GM23338 (cell line): ENCODE measurements around the gene GSTP1. TPM values are rescaled to one million over a fixed set of nuclear protein-coding genes. Genes with fewer than 3 reads are reported as not detected.
A peak's percentile ranks its signal among the peaks of the same experiment; 100 is the strongest.

ENCODE experiments used
- ATAC-seq: fragments of 200-7000 bp; cut with Tn5 transposase; 3 replicates; pipeline ENCODE4 v1.9.1; 2020
- DNase-seq: peaks from one replicate; pipeline ENCODE4 v3.0.0-alpha.2; 2015; ENCODE audit warnings: low spot score
- H2AFZ ChIP-seq: fragments of 200-600 bp; sonication (generic); 2 replicates; pipeline ENCODE4 v1.8.0; 2016; ENCODE audit warnings: antibody characterized with exemption, mild to moderate bottlenecking, moderate library complexity
- H3F3A ChIP-seq: fragments of 200-600 bp; sonication (generic); replicated peaks from 2 replicates; pipeline ENCODE4 v1.8.0; 2017; ENCODE audit warnings: antibody characterized with exemption, mixed run types, low read depth
- H3K27ac ChIP-seq: fragments of 200-600 bp; sonication (generic); 2 replicates; pipeline ENCODE4 v1.6.1; 2016; ENCODE audit warnings: low read depth
- H3K27me3 ChIP-seq: fragments of 200-600 bp; sonication (generic); 2 replicates; pipeline ENCODE4 v1.8.0; 2016; ENCODE audit warnings: mild to moderate bottlenecking, mixed run types, moderate library complexity; ENCODE audit not compliant: insufficient read depth
- H3K36me3 ChIP-seq: fragments of 200-600 bp; sonication (generic); 2 replicates; pipeline ENCODE4 v1.8.0; 2016; ENCODE audit warnings: mild to moderate bottlenecking; ENCODE audit not compliant: insufficient read depth
- H3K4me1 ChIP-seq: fragments of 200-600 bp; sonication (generic); 2 replicates; pipeline ENCODE4 v1.8.0; 2016; ENCODE audit warnings: mild to moderate bottlenecking, moderate library complexity; ENCODE audit not compliant: insufficient read depth
- H3K4me2 ChIP-seq: fragments of 200-600 bp; sonication (generic); 2 replicates; pipeline ENCODE4 v1.7.1; 2017; ENCODE audit warnings: mixed run types
- H3K4me3 ChIP-seq: fragments of 200-600 bp; sonication (generic); 2 replicates; pipeline ENCODE4 v1.6.1; 2016; ENCODE audit warnings: mixed run types
- H3K79me2 ChIP-seq: fragments of 200-600 bp; sonication (generic); replicated peaks from 2 replicates; pipeline ENCODE4 v1.8.0; 2017; ENCODE audit warnings: mild to moderate bottlenecking; ENCODE audit not compliant: insufficient read depth
- H3K9me2 ChIP-seq: fragments of 200-600 bp; sonication (generic); 2 replicates; pipeline ENCODE4 v1.8.0; 2017; ENCODE audit not compliant: insufficient read depth
- H4K20me1 ChIP-seq: fragments of 200-600 bp; sonication (generic); replicated peaks from 2 replicates; pipeline ENCODE4 v1.8.0; 2017; ENCODE audit warnings: mild to moderate bottlenecking; ENCODE audit not compliant: insufficient read depth
- H3K27ac Mint-ChIP-seq: 2 replicates; pipeline ENCODE4 v1.8.0; 2020; ENCODE audit warnings: inconsistent platforms, mild to moderate bottlenecking, moderate library complexity, mixed read lengths
- H3K27me3 Mint-ChIP-seq: 3 replicates; pipeline ENCODE4 v1.8.0; 2022; ENCODE audit warnings: low read depth, mild to moderate bottlenecking, moderate library complexity, mixed read lengths, inconsistent platforms; ENCODE audit not compliant: insufficient read depth, poor library complexity
- H3K36me3 Mint-ChIP-seq: 3 replicates; pipeline ENCODE4 v1.8.0; 2021; ENCODE audit warnings: low read depth, mild to moderate bottlenecking, inconsistent platforms, moderate library complexity, mixed read lengths
- H3K4me1 Mint-ChIP-seq: 3 replicates; pipeline ENCODE4 v1.8.0; 2020; ENCODE audit warnings: mild to moderate bottlenecking, inconsistent platforms, mixed read lengths
- H3K4me3 Mint-ChIP-seq: 3 replicates; pipeline ENCODE4 v1.8.0; 2021; ENCODE audit warnings: moderate library complexity, mild to moderate bottlenecking, inconsistent platforms, mixed read lengths
- H3K9me3 Mint-ChIP-seq: 3 replicates; pipeline ENCODE4 v1.8.0; 2020; ENCODE audit warnings: moderate library complexity, mild to moderate bottlenecking, inconsistent platforms, mixed read lengths
- CREB1 ChIP-seq: fragments of 250-450 bp; sonication (Bioruptor Pico); IDR thresholded peaks from 2 replicates; pipeline ENCODE4 v1.5.0; 2020; ENCODE audit warnings: low read depth, mild to moderate bottlenecking, moderate library complexity
- EZH2 ChIP-seq: fragments of 200-600 bp; sonication (generic); IDR thresholded peaks from one replicate; pipeline ENCODE4 v1.8.0; 2017; ENCODE audit warnings: antibody characterized with exemption, mild to moderate bottlenecking, low read depth; ENCODE audit not compliant: unreplicated experiment
- JUNB ChIP-seq: IDR thresholded peaks from one replicate; pipeline ENCODE4 v1.6.1; 2016; ENCODE audit warnings: antibody characterized with exemption; ENCODE audit not compliant: unreplicated experiment
- ZNF114 ChIP-seq: fragments of 250-450 bp; sonication (Bioruptor Pico); IDR thresholded peaks from 2 replicates; pipeline ENCODE4 v1.5.0; 2020; ENCODE audit warnings: mild to moderate bottlenecking, moderate library complexity
- ZNF331 ChIP-seq: fragments of 250-450 bp; sonication (Bioruptor Pico); IDR thresholded peaks from 2 replicates; pipeline ENCODE4 v1.5.0; 2020; ENCODE audit warnings: low read depth, mild to moderate bottlenecking, moderate library complexity
- polyA plus RNA-seq: library from polyadenylated mRNA; unstranded; fragments of >200 nt; fragmentation: Nextera tagmentation; extraction: Ambion mirVana; gene quantifications from 2 replicates; pipeline ENCODE4 v1.2.1, GENCODE V29; 2016
- total RNA-seq: library from RNA; depleted of rRNA; stranded (reverse); fragments of >200 nt; shearing (Covaris generic); gene quantifications from 2 replicates; pipeline ENCODE4 v1.2.3, GENCODE V29; 2014
- TF ChIP-seq, protein P1 (sequence below): fragments of 250-450 bp; sonication (Bioruptor Pico); IDR thresholded peaks from 2 replicates; pipeline ENCODE4 v1.5.0; 2020; ENCODE audit warnings: mild to moderate bottlenecking, moderate library complexity
- TF ChIP-seq, protein P2 (sequence below): IDR thresholded peaks from 2 replicates; pipeline ENCODE4 v1.6.1; 2016; ENCODE audit warnings: antibody characterized with exemption

Gene GSTP1
- total and polyA plus RNA-seq, 2 experiments from 2014 or later: 1,776 to 1,881 TPM

GRCh38 chr11:67581469-67581868 is 2.1 kb upstream of the GSTP1 start (continued):
- TF ChIP-seq, protein P1, sequence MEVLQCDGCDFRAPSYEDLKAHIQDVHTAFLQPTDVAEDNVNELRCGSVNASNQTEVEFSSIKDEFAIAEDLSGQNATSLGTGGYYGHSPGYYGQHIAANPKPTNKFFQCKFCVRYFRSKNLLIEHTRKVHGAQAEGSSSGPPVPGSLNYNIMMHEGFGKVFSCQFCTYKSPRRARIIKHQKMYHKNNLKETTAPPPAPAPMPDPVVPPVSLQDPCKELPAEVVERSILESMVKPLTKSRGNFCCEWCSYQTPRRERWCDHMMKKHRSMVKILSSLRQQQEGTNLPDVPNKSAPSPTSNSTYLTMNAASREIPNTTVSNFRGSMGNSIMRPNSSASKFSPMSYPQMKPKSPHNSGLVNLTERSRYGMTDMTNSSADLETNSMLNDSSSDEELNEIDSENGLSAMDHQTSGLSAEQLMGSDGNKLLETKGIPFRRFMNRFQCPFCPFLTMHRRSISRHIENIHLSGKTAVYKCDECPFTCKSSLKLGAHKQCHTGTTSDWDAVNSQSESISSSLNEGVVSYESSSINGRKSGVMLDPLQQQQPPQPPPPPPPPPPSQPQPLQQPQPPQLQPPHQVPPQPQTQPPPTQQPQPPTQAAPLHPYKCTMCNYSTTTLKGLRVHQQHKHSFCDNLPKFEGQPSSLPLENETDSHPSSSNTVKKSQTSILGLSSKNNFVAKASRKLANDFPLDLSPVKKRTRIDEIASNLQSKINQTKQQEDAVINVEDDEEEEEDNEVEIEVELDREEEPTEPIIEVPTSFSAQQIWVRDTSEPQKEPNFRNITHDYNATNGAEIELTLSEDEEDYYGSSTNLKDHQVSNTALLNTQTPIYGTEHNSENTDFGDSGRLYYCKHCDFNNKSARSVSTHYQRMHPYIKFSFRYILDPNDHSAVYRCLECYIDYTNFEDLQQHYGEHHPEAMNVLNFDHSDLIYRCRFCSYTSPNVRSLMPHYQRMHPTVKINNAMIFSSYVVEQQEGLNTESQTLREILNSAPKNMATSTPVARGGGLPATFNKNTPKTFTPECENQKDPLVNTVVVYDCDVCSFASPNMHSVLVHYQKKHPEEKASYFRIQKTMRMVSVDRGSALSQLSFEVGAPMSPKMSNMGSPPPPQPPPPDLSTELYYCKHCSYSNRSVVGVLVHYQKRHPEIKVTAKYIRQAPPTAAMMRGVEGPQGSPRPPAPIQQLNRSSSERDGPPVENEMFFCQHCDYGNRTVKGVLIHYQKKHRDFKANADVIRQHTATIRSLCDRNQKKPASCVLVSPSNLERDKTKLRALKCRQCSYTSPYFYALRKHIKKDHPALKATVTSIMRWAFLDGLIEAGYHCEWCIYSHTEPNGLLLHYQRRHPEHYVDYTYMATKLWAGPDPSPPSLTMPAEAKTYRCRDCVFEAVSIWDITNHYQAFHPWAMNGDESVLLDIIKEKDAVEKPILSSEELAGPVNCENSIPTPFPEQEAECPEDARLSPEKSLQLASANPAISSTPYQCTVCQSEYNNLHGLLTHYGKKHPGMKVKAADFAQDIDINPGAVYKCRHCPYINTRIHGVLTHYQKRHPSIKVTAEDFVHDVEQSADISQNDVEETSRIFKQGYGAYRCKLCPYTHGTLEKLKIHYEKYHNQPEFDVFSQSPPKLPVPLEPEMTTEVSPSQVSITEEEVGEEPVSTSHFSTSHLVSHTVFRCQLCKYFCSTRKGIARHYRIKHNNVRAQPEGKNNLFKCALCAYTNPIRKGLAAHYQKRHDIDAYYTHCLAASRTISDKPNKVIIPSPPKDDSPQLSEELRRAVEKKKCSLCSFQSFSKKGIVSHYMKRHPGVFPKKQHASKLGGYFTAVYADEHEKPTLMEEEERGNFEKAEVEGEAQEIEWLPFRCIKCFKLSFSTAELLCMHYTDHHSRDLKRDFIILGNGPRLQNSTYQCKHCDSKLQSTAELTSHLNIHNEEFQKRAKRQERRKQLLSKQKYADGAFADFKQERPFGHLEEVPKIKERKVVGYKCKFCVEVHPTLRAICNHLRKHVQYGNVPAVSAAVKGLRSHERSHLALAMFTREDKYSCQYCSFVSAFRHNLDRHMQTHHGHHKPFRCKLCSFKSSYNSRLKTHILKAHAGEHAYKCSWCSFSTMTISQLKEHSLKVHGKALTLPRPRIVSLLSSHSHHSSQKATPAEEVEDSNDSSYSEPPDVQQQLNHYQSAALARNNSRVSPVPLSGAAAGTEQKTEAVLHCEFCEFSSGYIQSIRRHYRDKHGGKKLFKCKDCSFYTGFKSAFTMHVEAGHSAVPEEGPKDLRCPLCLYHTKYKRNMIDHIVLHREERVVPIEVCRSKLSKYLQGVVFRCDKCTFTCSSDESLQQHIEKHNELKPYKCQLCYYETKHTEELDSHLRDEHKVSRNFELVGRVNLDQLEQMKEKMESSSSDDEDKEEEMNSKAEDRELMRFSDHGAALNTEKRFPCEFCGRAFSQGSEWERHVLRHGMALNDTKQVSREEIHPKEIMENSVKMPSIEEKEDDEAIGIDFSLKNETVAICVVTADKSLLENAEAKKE (CRISPR knock-in tag): no peak
- TF ChIP-seq JUNB: no peak
- no peak for TF ChIP-seq ZNF331
- TF ChIP-seq, protein P2, sequence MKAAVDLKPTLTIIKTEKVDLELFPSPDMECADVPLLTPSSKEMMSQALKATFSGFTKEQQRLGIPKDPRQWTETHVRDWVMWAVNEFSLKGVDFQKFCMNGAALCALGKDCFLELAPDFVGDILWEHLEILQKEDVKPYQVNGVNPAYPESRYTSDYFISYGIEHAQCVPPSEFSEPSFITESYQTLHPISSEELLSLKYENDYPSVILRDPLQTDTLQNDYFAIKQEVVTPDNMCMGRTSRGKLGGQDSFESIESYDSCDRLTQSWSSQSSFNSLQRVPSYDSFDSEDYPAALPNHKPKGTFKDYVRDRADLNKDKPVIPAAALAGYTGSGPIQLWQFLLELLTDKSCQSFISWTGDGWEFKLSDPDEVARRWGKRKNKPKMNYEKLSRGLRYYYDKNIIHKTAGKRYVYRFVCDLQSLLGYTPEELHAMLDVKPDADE: no peak

- ATAC-seq (no peak), DNase-seq (no peak)
- H3K9me2 ChIP-seq: no peaks in the 10 kb centered on the region
- H4K20me1 ChIP-seq: peaks cover 13% of the 10 kb centered on the region; the same call in 1 of the 2 replicates
- Mint-ChIP-seq H3K9me3 (peaks cover 2% of the 10 kb centered on the region; the same call in 2 of the 3 replicates), H3K27ac (peak overlapping the region; percentile 2; the same call in 1 of the 2 replicates), H3K36me3 (peaks cover 29% of the 10 kb centered on the region), H3K27me3 (peaks cover 30% of the 10 kb centered on the region), H3K4me1 (peaks cover 58% of the 10 kb centered on the region), H3K4me3 (peak overlapping the region; percentile 96)
- peaks cover 27% of the 10 kb centered on the region for H3K79me2 ChIP-seq
- peaks cover 15% of the 10 kb centered on the region for H3F3A ChIP-seq
- no peaks in the 10 kb centered on the region for H3K27me3 ChIP-seq
- peaks cover 39% of the 10 kb centered on the region for H3K4me1 ChIP-seq
- peaks cover 11% of the 10 kb centered on the region; the same call in 1 of the 2 replicates for H3K36me3 ChIP-seq
- peak overlapping the region; percentile 69 for H3K4me2 ChIP-seq
- H3K4me3 ChIP-seq: peak overlapping the region; percentile 17
- H3K27ac ChIP-seq: no peak overlapping the region
- H2AFZ ChIP-seq: no peak overlapping the region
- TF ChIP-seq, protein P1 (CRISPR knock-in tag): no peak
- TF ChIP-seq JUNB (no peak), CREB1 (CRISPR knock-in tag) (no peak), ZNF114 (CRISPR knock-in tag) (no peak), EZH2 (no peak)
- TF ChIP-seq, protein P2: no peak
These were observed 1.6 kb upstream of the GSTP1 start for GRCh38 chr11:67582011-67582410.
